ENCODE measurements around the gene SPPL2A. TPM values are rescaled to one million over a fixed set of nuclear protein-coding genes. Genes with fewer than 3 reads are reported as not detected.
A peak's percentile ranks its signal among the peaks of the same experiment; 100 is the strongest.

The SPPL2A gene
- total RNA-seq, 1 donor from 2014 or later, result 115 TPM

GRCh38 chr15:50751394-50751793 lies 14.1 kb downstream of the SPPL2A start:
- Mint-ChIP-seq H3K27ac (ENCODE audit: unreplicated experiment) (no peak overlapping the region), H3K27me3 (ENCODE audit: low read depth) (no peaks in the 10 kb centered on the region), H3K4me1 (ENCODE audit: low read depth) (peaks cover 74% of the 10 kb centered on the region), H3K36me3 (ENCODE audit: low read depth) (no peaks in the 10 kb centered on the region), H3K4me3 (ENCODE audit: unreplicated experiment) (no peak overlapping the region), H3K9me3 (ENCODE audit: low read depth) (no peaks in the 10 kb centered on the region)
- TF ChIP-seq CTCF (IDR thresholded peaks at IDR 0.05), result no peak
- DNase-seq (ENCODE audit: low spot score), result no peak

- Mint-ChIP-seq H3K4me1 (ENCODE audit: low read depth) (peaks cover 63% of the 10 kb centered on the region), H3K4me3 (ENCODE audit: unreplicated experiment) (no peak overlapping the region), H3K27me3 (ENCODE audit: low read depth) (no peaks in the 10 kb centered on the region), H3K9me3 (ENCODE audit: low read depth) (no peaks in the 10 kb centered on the region), H3K27ac (ENCODE audit: unreplicated experiment) (peak overlapping the region; percentile 81), H3K36me3 (ENCODE audit: low read depth) (no peaks in the 10 kb centered on the region)
- no peak for DNase-seq (ENCODE audit: low spot score)
- no peak for TF ChIP-seq CTCF (IDR thresholded peaks at IDR 0.05)
These were observed 15.2 kb downstream of the SPPL2A start for GRCh38 chr15:50750227-50750705.

GRCh38 chr15:50747523-50747922 lies 18.0 kb downstream of the SPPL2A start:
- Mint-ChIP-seq H3K4me1 (ENCODE audit: low read depth) (peaks cover 51% of the 10 kb centered on the region), H3K4me3 (ENCODE audit: unreplicated experiment) (no peak overlapping the region), H3K27ac (ENCODE audit: unreplicated experiment) (peak overlapping the region; percentile 94), H3K9me3 (ENCODE audit: low read depth) (no peaks in the 10 kb centered on the region), H3K36me3 (ENCODE audit: low read depth) (peaks cover 1% of the 10 kb centered on the region), H3K27me3 (ENCODE audit: low read depth) (no peaks in the 10 kb centered on the region)
- TF ChIP-seq CTCF (IDR thresholded peaks at IDR 0.05), result no peak
- no peak for DNase-seq (ENCODE audit: low spot score)

DNA sequence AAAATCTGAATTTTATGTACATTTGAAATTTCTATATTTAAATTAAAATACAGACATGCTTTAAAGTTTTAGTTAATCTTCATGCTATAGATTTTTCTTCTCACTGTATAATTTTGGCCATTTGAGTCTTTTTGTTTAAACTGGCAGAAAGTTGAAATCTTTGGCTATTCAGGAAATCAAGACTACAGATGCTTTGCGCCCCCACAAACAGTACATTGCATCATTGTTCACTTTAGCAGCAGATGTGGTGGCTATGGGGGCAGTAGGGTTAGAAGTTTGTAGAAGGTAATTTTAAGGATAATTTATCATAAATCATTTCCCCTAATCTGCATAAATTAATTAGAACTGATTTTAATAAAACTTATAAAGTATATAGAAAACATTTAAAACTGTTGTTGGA lies 20.9 kb downstream of the SPPL2A start:
- peaks cover 29% of the 10 kb centered on the region for H3K4me1 Mint-ChIP-seq (ENCODE audit: low read depth)
- no peaks in the 10 kb centered on the region for H3K27me3 Mint-ChIP-seq (ENCODE audit: low read depth)
- peaks cover 2% of the 10 kb centered on the region for H3K36me3 Mint-ChIP-seq (ENCODE audit: low read depth)
- H3K27ac Mint-ChIP-seq (ENCODE audit: unreplicated experiment), result peak overlapping the region; percentile 6
- DNase-seq (ENCODE audit: low spot score), result no peak
- no peak for TF ChIP-seq CTCF (IDR thresholded peaks at IDR 0.05)
- no peak overlapping the region for H3K4me3 Mint-ChIP-seq (ENCODE audit: unreplicated experiment)
- no peaks in the 10 kb centered on the region for H3K9me3 Mint-ChIP-seq (ENCODE audit: low read depth)

- Mint-ChIP-seq H3K27ac (ENCODE audit: unreplicated experiment) (no peak overlapping the region), H3K4me3 (ENCODE audit: unreplicated experiment) (no peak overlapping the region), H3K36me3 (ENCODE audit: low read depth) (peaks cover 7% of the 10 kb centered on the region), H3K4me1 (ENCODE audit: low read depth) (peaks cover 7% of the 10 kb centered on the region), H3K27me3 (ENCODE audit: low read depth) (no peaks in the 10 kb centered on the region), H3K9me3 (ENCODE audit: low read depth) (no peaks in the 10 kb centered on the region)
- no peak for TF ChIP-seq CTCF (IDR thresholded peaks at IDR 0.05)
- DNase-seq (ENCODE audit: low spot score), result no peak
These were observed 24.6 kb downstream of the SPPL2A start for GRCh38 chr15:50740955-50741354.

Measured in chondrocyte (in vitro differentiated cells).